Adrenal gland (tissue), 12 donors: ENCODE results near the gene MGRN1. TPM values are rescaled to one million over a fixed set of nuclear protein-coding genes. Genes with fewer than 3 reads are reported as not detected.

Experiments
- DNase-seq, 7 donors: peaks; one replicate each; pipeline ENCODE4 v3.0.0-alpha.2; 2019 to 2020
- H3K27ac ChIP-seq, 5 donors: fragments of 200-600 bp; sonication (generic) in 4 of 5; 1 replicate in 3 of 5; 2 replicates in 2 of 5; pipeline versions ENCODE4 v1.5.1 to v1.8.0; 2016 to 2020; ENCODE audit warnings: mild to moderate bottlenecking in 1 of 5
- H3K27me3 ChIP-seq: fragments of 200-600 bp; 2 replicates; pipeline ENCODE4 v1.8.0; 2021
- H3K36me3 ChIP-seq, 2 donors: fragments of 200-600 bp; replicated peaks in 1 of 2; 1 replicate in 1 of 2; 2 replicates in 1 of 2; pipeline versions ENCODE4 v1.5.1 to v1.8.0; 2018 to 2022
- H3K4me1 ChIP-seq, 2 donors: fragments of 200-600 bp; replicated peaks in 1 of 2; 1 replicate in 1 of 2; 2 replicates in 1 of 2; pipeline versions ENCODE4 v1.5.1 to v1.8.0; 2018 to 2021
- H3K4me3 ChIP-seq, 4 donors: fragments of 200-600 bp; sonication (generic) in 3 of 4; one replicate each; pipeline ENCODE4 v1.5.1; 2016 to 2018
- H3K9me3 ChIP-seq, 3 donors: fragments of 200-600 bp; sonication (generic) in 1 of 3; replicated peaks in 1 of 3; 1 replicate in 2 of 3; 2 replicates in 1 of 3; pipeline versions ENCODE4 v1.5.1 to v1.8.0; 2016 to 2021
- POLR2A ChIP-seq, 2 donors: fragments of 450-650 bp; IDR thresholded peaks; one replicate each; pipeline ENCODE4 v1.6.1; 2017; ENCODE audit warnings: antibody characterized with exemption in 2 of 2, mild to moderate bottlenecking in 2 of 2, moderate library complexity in 1 of 2
- WGBS, 4 donors: extraction: QIAGEN DNeasy Blood & Tissue Kit in 2 of 4; methylation state at CpG; one replicate each; pipeline versions ENCODE4 v1.1.5 to v1.1.7; 2013 to 2017; 5-methylcytosine and 5-hydroxymethylcytosine counted together
- intact Hi-C, 2 donors: fragments of 100-400 bp; cut with DNase I; formaldehyde crosslinking; loops; one replicate each; pipeline versions ENCODE4 v1.14.1 to v1.15.0; 2022 to 2023
- polyA plus RNA-seq, 3 donors: library from polyadenylated mRNA; stranded (reverse); fragments of 200-250 nt in 2 of 3; fragments of 350-450 nt in 1 of 3; fragmentation: Illumina TruSeq in 1 of 3; extraction: RNeasy Lipid Tissue Mini Kit (QIAGEN cat#74804) in 1 of 3; gene quantifications; one replicate each; pipeline ENCODE4 v1.2.3, GENCODE V29; 2013 to 2014
- total RNA-seq, 9 donors: library from RNA; depleted of rRNA in 4 of 9; stranded (reverse); fragments of >200 nt in 4 of 9; fragments of 120-200 nt in 1 of 9; fragmentation: NEBNext Ultra II Directional in 1 of 9; extraction: Animal tissue kit (Norgen Biotek cat#: 25700) in 1 of 9; gene quantifications; one replicate each; pipeline versions ENCODE4 v1.1.0 to v1.2.4, GENCODE V29; 2013 to 2023
- TF ChIP-seq, protein P1 (sequence below), 6 experiments: fragments of 450-650 bp in 4 of 6; fragments of 200-600 bp in 2 of 6; sonication (generic) in 1 of 6; IDR thresholded peaks; 1 replicate in 5 of 6; 2 replicates in 1 of 6; pipeline versions ENCODE4 v1.5.1 to v1.8.0; 2016 to 2021; ENCODE audit warnings: antibody characterized with exemption in 6 of 6, mild to moderate bottlenecking in 2 of 6, moderate library complexity in 1 of 6
- donor health status: healthy with polysubstance abuse.
- donor health status: Bipolar disorder and iron deficiency.
- donor health status: DM: yes; HTN: yes; CAD: no.
- donor health status: DM: no; HTN: no; CAD: no.
- donor health status: DM: no; HTN: no; CAD: no.
- donor health status: DM: yes; HTN: yes; CAD: no.

The MGRN1 gene
- total and polyA plus RNA-seq, 12 donors, result 17.5 to 94.1 (median 58.4) TPM

DNA sequence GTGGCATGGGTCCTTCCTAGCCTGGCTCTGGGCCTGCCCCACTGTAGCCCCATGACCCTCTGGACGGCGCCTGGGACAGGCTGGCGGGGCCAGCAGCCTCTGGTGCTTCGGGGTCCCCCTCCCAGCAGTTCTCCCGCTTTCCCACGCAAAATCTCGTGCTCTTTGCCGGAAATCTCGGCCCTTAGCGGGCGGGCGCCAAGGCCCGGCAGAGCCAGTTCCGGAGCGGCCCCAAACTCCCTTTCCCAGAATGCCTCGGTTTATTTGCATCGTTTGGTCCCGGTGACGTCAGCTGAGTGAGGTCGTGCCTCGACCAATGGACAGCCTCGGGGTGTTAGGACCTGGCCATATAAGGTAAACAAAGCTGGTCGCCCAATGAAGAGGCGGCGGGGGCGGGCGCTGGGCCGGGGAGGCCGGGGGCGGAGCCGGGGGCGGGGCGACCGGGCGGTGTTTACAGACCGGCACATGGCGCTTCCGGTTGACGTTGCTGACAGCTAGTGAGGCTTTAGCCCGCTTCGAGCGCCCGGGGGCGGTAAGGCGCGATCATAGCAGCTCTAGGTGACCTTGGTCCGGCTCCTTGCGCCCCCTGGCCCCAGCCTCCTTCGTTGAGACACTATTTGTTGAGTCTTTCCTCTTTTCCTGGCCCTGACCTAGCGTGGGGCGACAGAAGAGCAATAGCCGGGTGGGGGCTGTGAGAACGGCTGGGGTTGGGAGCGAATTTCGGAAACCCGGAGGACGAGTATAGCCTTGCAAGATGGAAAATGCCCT, 8.4 kb upstream of the MGRN1 start:
- Histone ChIP-seq H3K27me3 (no peaks in the 10 kb centered on the region), H3K4me1 (peaks cover 19 to 47% of the 10 kb centered on the region in 2 donors), H3K4me3 (peak overlapping the region in 3 of 4 donors; percentile 55 to 100 (median 56)), H3K9me3 (no peaks in the 10 kb centered on the region), H3K36me3 (no peaks in the 10 kb centered on the region), H3K27ac (peak overlapping the region; percentile 85 to 95 (median 94))
- WGBS, 4 donors, result 0 to 1% (median 0%) methylated on average over 23 to 57 of the region's 57 CpGs
- peak; percentile 99 to 100 (median 100) for DNase-seq
- intact Hi-C loops, result no loop called here
- TF ChIP-seq, protein P1, sequence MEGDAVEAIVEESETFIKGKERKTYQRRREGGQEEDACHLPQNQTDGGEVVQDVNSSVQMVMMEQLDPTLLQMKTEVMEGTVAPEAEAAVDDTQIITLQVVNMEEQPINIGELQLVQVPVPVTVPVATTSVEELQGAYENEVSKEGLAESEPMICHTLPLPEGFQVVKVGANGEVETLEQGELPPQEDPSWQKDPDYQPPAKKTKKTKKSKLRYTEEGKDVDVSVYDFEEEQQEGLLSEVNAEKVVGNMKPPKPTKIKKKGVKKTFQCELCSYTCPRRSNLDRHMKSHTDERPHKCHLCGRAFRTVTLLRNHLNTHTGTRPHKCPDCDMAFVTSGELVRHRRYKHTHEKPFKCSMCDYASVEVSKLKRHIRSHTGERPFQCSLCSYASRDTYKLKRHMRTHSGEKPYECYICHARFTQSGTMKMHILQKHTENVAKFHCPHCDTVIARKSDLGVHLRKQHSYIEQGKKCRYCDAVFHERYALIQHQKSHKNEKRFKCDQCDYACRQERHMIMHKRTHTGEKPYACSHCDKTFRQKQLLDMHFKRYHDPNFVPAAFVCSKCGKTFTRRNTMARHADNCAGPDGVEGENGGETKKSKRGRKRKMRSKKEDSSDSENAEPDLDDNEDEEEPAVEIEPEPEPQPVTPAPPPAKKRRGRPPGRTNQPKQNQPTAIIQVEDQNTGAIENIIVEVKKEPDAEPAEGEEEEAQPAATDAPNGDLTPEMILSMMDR (IDR thresholded peaks at IDR 0.05), result peak in 4 of 6 experiments; percentile 13 to 38 (median 21)
- TF ChIP-seq POLR2A (IDR thresholded peaks at IDR 0.05), result peak; percentile 60 to 77

DNA sequence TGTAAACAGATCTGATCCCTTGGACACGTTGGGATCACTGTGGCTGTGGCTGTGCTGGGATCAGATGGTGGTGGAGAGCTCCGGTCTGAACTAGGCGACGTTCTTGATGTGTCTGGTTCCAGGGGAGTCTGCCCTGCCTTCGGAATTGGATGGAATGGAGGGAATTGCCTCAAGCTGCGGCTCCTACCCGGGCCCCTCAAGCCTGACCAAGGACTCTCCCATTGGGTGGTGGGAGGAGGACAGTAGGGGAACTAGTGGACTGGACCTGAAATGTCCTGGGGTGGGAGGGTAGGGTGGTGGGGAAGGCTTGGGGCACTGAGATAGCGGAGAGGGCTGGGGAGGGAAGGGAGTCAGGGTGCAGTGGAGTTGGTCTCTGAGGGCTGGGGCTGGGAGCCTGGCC, 6.7 kb upstream of the MGRN1 start:
- 89 to 91% (median 91%) methylated on average over 7 to 8 of the region's 8 CpGs for WGBS, 4 donors
- Histone ChIP-seq H3K27me3 (no peaks in the 10 kb centered on the region), H3K4me1 (peaks cover 17 to 33% of the 10 kb centered on the region in 2 donors), H3K9me3 (no peaks in the 10 kb centered on the region), H3K27ac (peak overlapping the region in 2 of 5 donors; percentile 4 to 93), H3K36me3 (no peaks in the 10 kb centered on the region), H3K4me3 (no peak overlapping the region)
- no peak for DNase-seq
- intact Hi-C loops, result no loop called here
- TF ChIP-seq, protein P1 (IDR thresholded peaks at IDR 0.05), result no peak
- no peak for TF ChIP-seq POLR2A (IDR thresholded peaks at IDR 0.05)

DNA sequence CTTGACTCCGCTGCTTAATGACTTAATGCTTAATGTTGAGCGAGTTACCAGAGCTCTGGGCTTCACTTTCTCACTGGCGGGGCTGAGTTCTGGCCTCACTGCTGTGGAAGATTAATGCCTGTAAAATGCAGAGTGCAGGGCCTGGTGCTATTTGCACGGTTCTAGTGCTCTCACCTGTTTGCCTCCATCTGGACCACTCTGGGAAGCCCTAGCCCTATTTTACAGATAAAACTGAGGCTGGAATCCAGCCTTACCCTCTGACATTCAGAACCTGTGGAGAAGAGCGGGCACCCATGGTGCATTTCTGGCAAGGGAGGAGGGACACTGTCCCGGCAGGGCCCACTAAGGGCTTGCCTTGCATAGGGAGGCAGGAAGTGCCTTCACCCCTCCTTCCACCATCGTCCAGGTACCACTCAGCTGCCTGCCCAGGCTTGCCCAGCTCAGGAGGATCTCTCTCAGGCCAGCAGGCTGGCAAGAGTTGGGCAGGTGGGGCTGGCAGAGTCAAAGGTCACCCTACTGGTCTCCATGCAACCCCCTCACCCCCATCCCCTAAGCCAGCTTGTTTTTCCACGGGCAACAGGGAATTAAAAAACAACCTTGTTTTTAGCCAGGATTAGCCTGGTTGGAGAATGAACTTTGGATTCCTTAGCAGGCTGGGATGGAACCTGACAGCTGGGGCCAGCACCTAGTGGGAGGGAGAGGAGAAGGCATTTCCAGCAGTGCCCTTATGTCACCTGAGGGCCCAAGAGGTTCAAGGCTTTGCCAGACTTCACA, 5.8 kb upstream of the MGRN1 start:
- 86 to 93% (median 90%) methylated on average over 5 to 8 of the region's 8 CpGs for WGBS, 4 donors
- TF ChIP-seq, protein P1 (IDR thresholded peaks at IDR 0.05), result no peak
- no peak for TF ChIP-seq POLR2A (IDR thresholded peaks at IDR 0.05)
- DNase-seq, result no peak
- H3K36me3 ChIP-seq, result no peaks in the 10 kb centered on the region
- intact Hi-C loops, result no loop called here
- H3K27me3 ChIP-seq, result no peaks in the 10 kb centered on the region
- no peak overlapping the region for H3K27ac ChIP-seq
- H3K4me3 ChIP-seq, result no peak overlapping the region
- H3K4me1 ChIP-seq, result peaks cover 10 to 24% of the 10 kb centered on the region in 2 donors
- no peaks in the 10 kb centered on the region for H3K9me3 ChIP-seq

DNA sequence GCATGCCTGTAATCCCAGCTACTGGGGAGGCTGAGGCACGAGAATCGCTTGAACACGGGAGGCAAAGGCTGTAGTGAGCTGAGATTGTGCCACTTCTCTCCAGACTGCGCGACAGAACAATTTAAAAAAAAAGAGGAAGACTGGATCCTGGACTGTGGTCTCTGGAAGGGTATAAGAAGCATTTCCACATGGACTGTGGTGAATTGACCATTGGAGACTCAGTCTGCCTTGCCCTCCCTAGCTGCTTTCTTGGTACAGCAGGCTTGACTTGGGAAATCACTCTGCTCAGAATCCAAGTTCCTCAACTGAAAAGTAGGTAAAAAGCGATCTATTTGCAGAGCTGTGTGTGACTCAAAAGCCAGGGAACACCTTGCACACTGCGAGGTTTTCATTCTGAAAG, 1.0 kb upstream of the MGRN1 start:
- no peaks in the 10 kb centered on the region for H3K36me3 ChIP-seq
- peak overlapping the region in 1 of 5 donors; percentile 100 for H3K27ac ChIP-seq
- intact Hi-C loops, result no loop called here
- no peak overlapping the region for H3K4me3 ChIP-seq
- 67 to 76% (median 72%) methylated on average over 7 of the region's 7 CpGs for WGBS, 4 donors
- TF ChIP-seq, protein P1 (IDR thresholded peaks at IDR 0.05), result no peak
- TF ChIP-seq POLR2A (IDR thresholded peaks at IDR 0.05), result no peak
- no peak for DNase-seq
- H3K9me3 ChIP-seq, result no peaks in the 10 kb centered on the region
- peaks cover 8 to 15% of the 10 kb centered on the region in 2 donors for H3K4me1 ChIP-seq
- no peaks in the 10 kb centered on the region for H3K27me3 ChIP-seq
